ENCODE results near the gene MARCHF3. TPM values are rescaled to one million over a fixed set of nuclear protein-coding genes. Genes with fewer than 3 reads are reported as not detected.
"Not testable (repeated sequence)": the region's sequence is repeated elsewhere in the genome, so short reads cannot be mapped to it uniquely, and the experiment has no call there.

The MARCHF3 gene
- total and polyA plus RNA-seq, 2 donors (not counting 1 experiment from before 2014, with no cell fraction given): 8.6 to 11.6 TPM

- no peaks in the 10 kb centered on the region for H4K20me1 ChIP-seq (ENCODE audit: control insufficient read depth, extremely low read depth, insufficient read depth, low read length)
- H3K27me3 ChIP-seq (ENCODE audit: control insufficient read depth, insufficient read depth, low read length): no peaks in the 10 kb centered on the region
- no peak for DNase-seq (ENCODE audit: low read depth in 2 of 2)
- no peak overlapping the region for H2AFZ ChIP-seq (ENCODE audit: low read length)
- H3K9ac ChIP-seq (ENCODE audit: insufficient read depth, low read length): no peak overlapping the region
- no peaks in the 10 kb centered on the region for H3K9me3 ChIP-seq (ENCODE audit: control insufficient read depth, insufficient read depth, low read depth, low read length)
- no peak overlapping the region for H3K4me3 ChIP-seq (replicated peaks in 1 of 4; ENCODE audit: control extremely low read depth in 1 of 4, insufficient read depth in 1 of 4, low read depth in 3 of 4, low read length in 4 of 4)
- TF ChIP-seq CTCF (conservative IDR thresholded peaks at IDR 0.05 in 1 of 2, IDR thresholded peaks at IDR 0.05 in 1 of 2; ENCODE audit: low read depth in 1 of 2, low read length in 2 of 2): no peak
- H3K4me2 ChIP-seq (ENCODE audit: extremely low read depth, insufficient read depth, low read length): no peak overlapping the region
- H3K27ac ChIP-seq (ENCODE audit: insufficient read depth, low read length): no peak overlapping the region
- H3K79me2 ChIP-seq (ENCODE audit: control insufficient read depth, insufficient read depth, low read length): peaks cover 5% of the 10 kb centered on the region
- H3K4me1 ChIP-seq (ENCODE audit: control insufficient read depth, extremely low read depth, insufficient read depth, low read length): no peaks in the 10 kb centered on the region
- no peaks in the 10 kb centered on the region for H3K36me3 ChIP-seq (ENCODE audit: control insufficient read depth, insufficient read depth, low read length)
These were observed 7.5 kb downstream of the MARCHF3 start for GRCh38 chr5:127022846-127023245.

DNA sequence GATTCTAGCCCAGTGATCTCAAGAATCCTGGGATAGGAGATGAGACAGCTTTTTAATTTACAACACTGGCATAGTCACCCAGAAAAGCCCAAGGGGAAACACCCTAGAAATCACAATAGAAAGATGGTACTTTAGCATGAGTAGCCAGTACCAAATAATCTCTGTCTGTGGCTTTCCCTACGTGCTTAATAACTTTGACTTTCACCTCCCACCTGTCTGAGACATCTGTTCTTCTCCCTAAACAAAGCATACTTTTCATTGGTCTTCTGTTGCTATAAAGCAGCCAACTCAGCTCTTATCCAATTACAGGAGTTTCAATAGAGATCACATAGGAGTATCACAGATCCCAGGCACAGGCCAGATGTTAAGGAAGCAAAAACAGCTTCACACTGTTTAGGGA lies 10.4 kb downstream of the MARCHF3 start:
- Histone ChIP-seq H3K4me1 (ENCODE audit: control insufficient read depth, extremely low read depth, insufficient read depth, low read length) (no peaks in the 10 kb centered on the region), H3K9me3 (ENCODE audit: control insufficient read depth, insufficient read depth, low read depth, low read length) (no peaks in the 10 kb centered on the region), H3K4me3 (replicated peaks in 1 of 4; ENCODE audit: control extremely low read depth in 1 of 4, insufficient read depth in 1 of 4, low read depth in 3 of 4, low read length in 4 of 4) (no peak overlapping the region), H3K27me3 (ENCODE audit: control insufficient read depth, insufficient read depth, low read length) (no peaks in the 10 kb centered on the region), H3K4me2 (ENCODE audit: extremely low read depth, insufficient read depth, low read length) (no peak overlapping the region), H3K36me3 (ENCODE audit: control insufficient read depth, insufficient read depth, low read length) (no peaks in the 10 kb centered on the region), H4K20me1 (ENCODE audit: control insufficient read depth, extremely low read depth, insufficient read depth, low read length) (no peaks in the 10 kb centered on the region), H3K79me2 (ENCODE audit: control insufficient read depth, insufficient read depth, low read length) (peaks cover 2% of the 10 kb centered on the region), H2AFZ (ENCODE audit: low read length) (no peak overlapping the region), H3K9ac (ENCODE audit: insufficient read depth, low read length) (no peak overlapping the region), H3K27ac (ENCODE audit: insufficient read depth, low read length) (no peak overlapping the region)
- no peak for DNase-seq (ENCODE audit: low read depth in 2 of 2)
- TF ChIP-seq EZH2 (IDR thresholded peaks at IDR 0.05; ENCODE audit: low read length, missing control alignments) (no peak), CTCF (conservative IDR thresholded peaks at IDR 0.05 in 1 of 2, IDR thresholded peaks at IDR 0.05 in 1 of 2; ENCODE audit: low read depth in 1 of 2, low read length in 2 of 2) (no peak)

DNA sequence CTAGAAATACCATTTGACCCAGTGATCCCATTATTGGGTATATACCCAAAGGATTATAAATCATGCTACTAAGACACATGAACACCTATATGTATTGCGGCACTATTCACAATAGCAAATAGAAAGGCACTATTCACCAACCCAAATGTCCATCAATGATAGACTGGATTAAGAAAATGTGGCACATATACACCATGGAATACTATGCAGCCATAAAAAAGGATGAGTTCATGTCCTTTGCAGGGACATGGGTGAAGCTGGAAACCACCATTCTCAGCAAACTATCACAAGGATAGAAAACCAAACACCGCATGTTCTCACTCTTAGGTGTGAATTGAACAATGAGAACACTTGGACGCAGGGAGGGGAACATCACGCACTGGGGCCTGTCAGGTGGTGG lies 13.6 kb downstream of the MARCHF3 start:
- not testable (repeated sequence) for H3K9me3 ChIP-seq (ENCODE audit: control insufficient read depth, insufficient read depth, low read depth, low read length); H4K20me1 ChIP-seq (ENCODE audit: control insufficient read depth, extremely low read depth, insufficient read depth, low read length); H3K36me3 ChIP-seq (ENCODE audit: control insufficient read depth, insufficient read depth, low read length); H3K27me3 ChIP-seq (ENCODE audit: control insufficient read depth, insufficient read depth, low read length); H2AFZ ChIP-seq (ENCODE audit: low read length); H3K4me2 ChIP-seq (ENCODE audit: extremely low read depth, insufficient read depth, low read length); DNase-seq (ENCODE audit: low read depth in 2 of 2); H3K79me2 ChIP-seq (ENCODE audit: control insufficient read depth, insufficient read depth, low read length); H3K9ac ChIP-seq (ENCODE audit: insufficient read depth, low read length); H3K27ac ChIP-seq (ENCODE audit: insufficient read depth, low read length); H3K4me3 ChIP-seq (replicated peaks in 1 of 4; ENCODE audit: control extremely low read depth in 1 of 4, insufficient read depth in 1 of 4, low read depth in 3 of 4, low read length in 4 of 4); H3K4me1 ChIP-seq (ENCODE audit: control insufficient read depth, extremely low read depth, insufficient read depth, low read length)

- no peak for DNase-seq (ENCODE audit: low read depth in 2 of 2)
- H3K4me1 ChIP-seq (ENCODE audit: control insufficient read depth, extremely low read depth, insufficient read depth, low read length): peaks cover 9% of the 10 kb centered on the region
- H3K27me3 ChIP-seq (ENCODE audit: control insufficient read depth, insufficient read depth, low read length): no peaks in the 10 kb centered on the region
- H3K9me3 ChIP-seq (ENCODE audit: control insufficient read depth, insufficient read depth, low read depth, low read length): no peaks in the 10 kb centered on the region
- H3K27ac ChIP-seq (ENCODE audit: insufficient read depth, low read length): no peak overlapping the region
- H3K36me3 ChIP-seq (ENCODE audit: control insufficient read depth, insufficient read depth, low read length): no peaks in the 10 kb centered on the region
- no peak overlapping the region for H3K4me3 ChIP-seq (replicated peaks in 1 of 4; ENCODE audit: control extremely low read depth in 1 of 4, insufficient read depth in 1 of 4, low read depth in 3 of 4, low read length in 4 of 4)
- no peak overlapping the region for H3K4me2 ChIP-seq (ENCODE audit: extremely low read depth, insufficient read depth, low read length)
- H3K9ac ChIP-seq (ENCODE audit: insufficient read depth, low read length): no peak overlapping the region
- H4K20me1 ChIP-seq (ENCODE audit: control insufficient read depth, extremely low read depth, insufficient read depth, low read length): no peaks in the 10 kb centered on the region
- TF ChIP-seq CTCF (conservative IDR thresholded peaks at IDR 0.05 in 1 of 2, IDR thresholded peaks at IDR 0.05 in 1 of 2; ENCODE audit: low read depth in 1 of 2, low read length in 2 of 2) (no peak), EZH2 (IDR thresholded peaks at IDR 0.05; ENCODE audit: low read length, missing control alignments) (no peak)
- peaks cover 4% of the 10 kb centered on the region for H3K79me2 ChIP-seq (ENCODE audit: control insufficient read depth, insufficient read depth, low read length)
- H2AFZ ChIP-seq (ENCODE audit: low read length): no peak overlapping the region
These were observed 14.6 kb downstream of the MARCHF3 start for GRCh38 chr5:127015716-127016115.

Measured in fibroblast of lung (primary cell).